Mesendoderm (in vitro differentiated cells): ENCODE measurements around the gene RETREG3.
A peak's percentile ranks its signal among the peaks of the same experiment; 100 is the strongest.

Source experiments
- DNase-seq: peaks from one replicate; pipeline ENCODE4 v3.0.0; 2013
- H2AK5ac ChIP-seq: 2 replicates; pipeline ENCODE4 v1.6.1; 2013; ENCODE audit warnings: low read length, inconsistent platforms
- H2BK120ac ChIP-seq: 2 replicates; pipeline ENCODE4 v1.6.1; 2013; ENCODE audit warnings: low read depth, mild to moderate bottlenecking, low read length, moderate library complexity, mixed read lengths
- H2BK15ac ChIP-seq: replicated peaks from 2 replicates; pipeline ENCODE4 v1.6.1; 2013; ENCODE audit warnings: low read depth, mild to moderate bottlenecking, moderate library complexity
- H2BK5ac ChIP-seq: 2 replicates; pipeline ENCODE4 v1.6.1; 2013; ENCODE audit warnings: low read length, inconsistent platforms
- H3K18ac ChIP-seq: 2 replicates; pipeline ENCODE4 v1.6.1; 2013; ENCODE audit warnings: mild to moderate bottlenecking, low read length, mixed read lengths
- H3K23ac ChIP-seq: one replicate; pipeline ENCODE4 v1.6.1; 2013; ENCODE audit warnings: low read length
- H3K27ac ChIP-seq: 2 replicates; pipeline ENCODE4 v1.5.1; 2013; ENCODE audit warnings: low read depth, mild to moderate bottlenecking, inconsistent platforms, low read length, moderate library complexity
- H3K27me3 ChIP-seq: 2 replicates; pipeline ENCODE4 v1.6.1; 2013; ENCODE audit warnings: low read length, control low read depth, mild to moderate bottlenecking, inconsistent platforms; ENCODE audit not compliant: insufficient read depth, poor library complexity
- H3K36me3 ChIP-seq: 2 replicates; pipeline ENCODE4 v1.6.1; 2013; ENCODE audit warnings: low read length, inconsistent platforms; ENCODE audit not compliant: control insufficient read depth, insufficient read depth
- H3K4ac ChIP-seq: one replicate; pipeline ENCODE4 v1.6.1; 2013; ENCODE audit warnings: low read depth, mild to moderate bottlenecking, low read length, moderate library complexity
- H3K4me1 ChIP-seq: 2 replicates; pipeline ENCODE4 v1.6.1; 2013; ENCODE audit warnings: low read depth, low read length, inconsistent platforms; ENCODE audit not compliant: control insufficient read depth
- H3K4me2 ChIP-seq: 2 replicates; pipeline ENCODE4 v1.6.1; 2013; ENCODE audit warnings: low read length
- H3K4me3 ChIP-seq: 2 replicates; pipeline ENCODE4 v1.5.1; 2013; ENCODE audit warnings: mild to moderate bottlenecking, low read length
- H3K56ac ChIP-seq: one replicate; pipeline ENCODE4 v1.6.1; 2013; ENCODE audit warnings: low read length
- H3K79me1 ChIP-seq: 2 replicates; pipeline ENCODE4 v1.6.1; 2013; ENCODE audit warnings: low read length, inconsistent platforms
- H3K79me2 ChIP-seq: 2 replicates; pipeline ENCODE4 v1.6.1; 2013; ENCODE audit warnings: mild to moderate bottlenecking, low read length; ENCODE audit not compliant: control insufficient read depth, insufficient read depth
- H3K9ac ChIP-seq: 2 replicates; pipeline ENCODE4 v1.6.1; 2013; ENCODE audit warnings: low read length, inconsistent platforms
- H4K5ac ChIP-seq: one replicate; pipeline ENCODE4 v1.6.1; 2013; ENCODE audit warnings: low read length
- H4K8ac ChIP-seq: one replicate; pipeline ENCODE4 v1.6.1; 2013; ENCODE audit warnings: low read depth, mild to moderate bottlenecking, control low read depth, low read length, moderate library complexity
- WGBS: extraction: QIAGEN DNeasy Blood & Tissue Kit; methylation state at CpG from one replicate; pipeline ENCODE4 v1.1.7; 2013; ENCODE audit warnings: low lambda C conversion rate, missing lambda C conversion rate; ENCODE audit not compliant: insufficient coverage; ENCODE audit errors: extremely low coverage; 5-methylcytosine and 5-hydroxymethylcytosine counted together

The RETREG3 gene

GRCh38 chr17:42564815-42565522 is 44.2 kb downstream of the RETREG3 start:
- Histone ChIP-seq H3K79me1 (peaks cover 25% of the 10 kb centered on the region), H3K23ac (no peak overlapping the region), H3K4ac (no peak overlapping the region), H3K4me3 (no peak overlapping the region), H2BK5ac (no peak overlapping the region), H3K4me2 (no peak overlapping the region), H3K27me3 (no peaks in the 10 kb centered on the region), H3K18ac (no peak overlapping the region), H2AK5ac (no peak overlapping the region), H4K8ac (no peak overlapping the region), H2BK15ac (no peak overlapping the region), H3K4me1 (peaks cover 8% of the 10 kb centered on the region), H2BK120ac (no peak overlapping the region), H3K56ac (no peak overlapping the region), H3K36me3 (peaks cover 13% of the 10 kb centered on the region), H3K79me2 (peaks cover 25% of the 10 kb centered on the region), H3K27ac (no peak overlapping the region), H3K9ac (no peak overlapping the region), H4K5ac (no peak overlapping the region)
- no CpG with 5 or more reads among the region's 15 CpGs for WGBS
- no peak for DNase-seq

- Histone ChIP-seq H3K56ac (no peak overlapping the region), H2BK5ac (no peak overlapping the region), H3K4ac (no peak overlapping the region), H3K4me2 (no peak overlapping the region), H3K79me2 (peaks cover 25% of the 10 kb centered on the region), H3K4me3 (no peak overlapping the region), H3K27ac (no peak overlapping the region), H3K27me3 (no peaks in the 10 kb centered on the region), H3K23ac (no peak overlapping the region), H2AK5ac (no peak overlapping the region), H2BK15ac (no peak overlapping the region), H2BK120ac (no peak overlapping the region), H3K4me1 (peaks cover 8% of the 10 kb centered on the region), H3K79me1 (peaks cover 22% of the 10 kb centered on the region), H3K36me3 (peaks cover 7% of the 10 kb centered on the region), H4K5ac (no peak overlapping the region), H3K18ac (no peak overlapping the region), H3K9ac (no peak overlapping the region), H4K8ac (no peak overlapping the region)
- WGBS: no CpG with 5 or more reads among the region's 9 CpGs
- DNase-seq: no peak
Measured at GRCh38 chr17:42563950-42564349, 45.2 kb downstream of the RETREG3 start.

GRCh38 chr17:42563543-42563942 is 45.6 kb downstream of the RETREG3 start:
- Histone ChIP-seq H2BK15ac (no peak overlapping the region), H3K23ac (no peak overlapping the region), H3K4me1 (peaks cover 8% of the 10 kb centered on the region), H3K27me3 (no peaks in the 10 kb centered on the region), H3K4me3 (no peak overlapping the region), H3K18ac (no peak overlapping the region), H3K56ac (peak overlapping the region; percentile 60), H3K4me2 (peak overlapping the region; percentile 92), H3K79me1 (peaks cover 20% of the 10 kb centered on the region), H3K9ac (peak overlapping the region; percentile 19), H3K36me3 (peaks cover 7% of the 10 kb centered on the region), H4K5ac (no peak overlapping the region), H2AK5ac (no peak overlapping the region), H3K79me2 (peaks cover 25% of the 10 kb centered on the region), H2BK120ac (no peak overlapping the region), H4K8ac (no peak overlapping the region), H3K27ac (no peak overlapping the region), H2BK5ac (no peak overlapping the region), H3K4ac (no peak overlapping the region)
- no peak for DNase-seq
- whole genome bisulfite sequencing: no CpG with 5 or more reads among the region's 1 CpG

GRCh38 chr17:42563143-42563509 is 46.0 kb downstream of the RETREG3 start:
- H3K27me3 ChIP-seq: no peaks in the 10 kb centered on the region
- no peak overlapping the region for H4K8ac ChIP-seq
- H3K79me1 ChIP-seq: peaks cover 20% of the 10 kb centered on the region
- H2BK5ac ChIP-seq: no peak overlapping the region
- no peak overlapping the region for H3K18ac ChIP-seq
- H3K4me3 ChIP-seq: no peak overlapping the region
- H2BK15ac ChIP-seq: no peak overlapping the region
- H3K23ac ChIP-seq: no peak overlapping the region
- peaks cover 8% of the 10 kb centered on the region for H3K4me1 ChIP-seq
- peak overlapping the region; percentile 99 for H3K9ac ChIP-seq
- WGBS: no CpG with 5 or more reads among the region's 14 CpGs
- no peak overlapping the region for H4K5ac ChIP-seq
- DNase-seq: no peak
- H3K36me3 ChIP-seq: peaks cover 7% of the 10 kb centered on the region
- H3K4ac ChIP-seq: no peak overlapping the region
- H3K27ac ChIP-seq: no peak overlapping the region
- peak overlapping the region; percentile 92 for H3K4me2 ChIP-seq
- no peak overlapping the region for H2AK5ac ChIP-seq
- peaks cover 24% of the 10 kb centered on the region for H3K79me2 ChIP-seq
- no peak overlapping the region for H2BK120ac ChIP-seq
- H3K56ac ChIP-seq: peak overlapping the region; percentile 98

DNA sequence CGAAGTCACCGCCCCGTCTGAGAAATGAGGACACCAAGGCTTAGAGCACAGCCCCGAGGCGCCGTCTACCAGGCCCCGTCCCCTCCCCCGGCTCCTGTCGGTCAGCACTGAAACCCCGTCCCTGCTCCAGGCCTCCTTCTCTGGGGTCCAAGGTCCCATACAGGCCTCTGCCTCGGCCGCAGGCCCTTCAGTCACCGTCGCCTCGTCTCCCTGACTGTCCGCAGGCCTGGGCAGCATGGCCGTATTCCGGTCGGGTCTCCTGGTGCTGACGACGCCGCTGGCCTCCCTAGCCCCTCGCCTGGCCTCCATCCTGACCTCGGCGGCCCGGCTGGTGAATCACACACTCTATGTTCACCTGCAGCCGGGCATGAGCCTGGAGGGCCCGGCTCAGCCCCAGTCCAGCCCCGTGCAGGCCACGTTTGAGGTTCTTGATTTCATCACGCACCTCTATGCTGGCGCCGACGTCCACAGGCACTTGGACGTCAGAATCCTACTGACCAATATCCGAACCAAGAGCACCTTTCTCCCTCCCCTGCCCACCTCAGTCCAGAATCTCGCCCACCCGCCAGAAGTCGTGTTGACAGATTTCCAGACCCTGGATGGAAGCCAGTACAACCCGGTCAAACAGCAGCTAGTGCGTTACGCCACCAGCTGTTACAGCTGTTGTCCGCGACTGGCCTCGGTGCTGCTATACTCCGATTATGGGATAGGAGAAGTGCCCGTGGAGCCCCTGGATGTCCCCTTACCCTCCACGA is 46.6 kb downstream of the RETREG3 start:
- Histone ChIP-seq H3K27ac (peak overlapping the region; percentile 35), H3K4me3 (peak overlapping the region; percentile 99), H3K4ac (peak overlapping the region; percentile 8), H2BK120ac (no peak overlapping the region), H2AK5ac (peak overlapping the region; percentile 94), H3K23ac (no peak overlapping the region), H4K8ac (peak overlapping the region; percentile 28), H3K56ac (peak overlapping the region; percentile 98), H2BK15ac (no peak overlapping the region), H3K79me1 (peaks cover 18% of the 10 kb centered on the region), H4K5ac (no peak overlapping the region), H3K4me1 (peaks cover 8% of the 10 kb centered on the region), H3K4me2 (peak overlapping the region; percentile 92), H2BK5ac (no peak overlapping the region), H3K9ac (peak overlapping the region; percentile 99), H3K27me3 (no peaks in the 10 kb centered on the region), H3K79me2 (peaks cover 21% of the 10 kb centered on the region), H3K18ac (no peak overlapping the region), H3K36me3 (peaks cover 7% of the 10 kb centered on the region)
- no peak for DNase-seq
- no CpG with 5 or more reads among the region's 48 CpGs for WGBS
